ENCODE measurements around the gene ZFHX3.
"Not testable (repeated sequence)": the region's sequence is repeated elsewhere in the genome, so short reads cannot be mapped to it uniquely, and the experiment has no call there.

Gene ZFHX3

GRCh38 chr16:73000020-73000906 is 47.7 kb downstream of the ZFHX3 start:
- no peak for DNase-seq (ENCODE audit: extremely low spot score)
- TF ChIP-seq FOXA1 (IDR thresholded peaks at IDR 0.05) = no peak
- no peak for TF ChIP-seq PKNOX1 (IDR thresholded peaks at IDR 0.05)
- TF ChIP-seq CTBP1 (IDR thresholded peaks at IDR 0.05; ENCODE audit: borderline replicate concordance) = no peak
- no peak for TF ChIP-seq FOXM1 (IDR thresholded peaks at IDR 0.05; ENCODE audit: borderline replicate concordance)
- no peak for TF ChIP-seq HDGF (IDR thresholded peaks at IDR 0.05; ENCODE audit: borderline replicate concordance)
- TF ChIP-seq SUZ12 (IDR thresholded peaks at IDR 0.05) = no peak
- TF ChIP-seq ELF4 (IDR thresholded peaks at IDR 0.05) = no peak
- no peak for TF ChIP-seq NFRKB (IDR thresholded peaks at IDR 0.05)
- no peak for TF ChIP-seq ZNF384 (IDR thresholded peaks at IDR 0.05)
- no peak for TF ChIP-seq TARDBP (IDR thresholded peaks at IDR 0.05)
- TF ChIP-seq BHLHE40 (IDR thresholded peaks at IDR 0.05; ENCODE audit: borderline replicate concordance) = no peak
- TF ChIP-seq FOXK2 (IDR thresholded peaks at IDR 0.05) = no peak
- TF ChIP-seq L3MBTL2 (conservative IDR thresholded peaks at IDR 0.05) = no peak
- no peak for TF ChIP-seq LEF1 (IDR thresholded peaks at IDR 0.05; ENCODE audit: borderline replicate concordance)
- TF ChIP-seq ARNT (IDR thresholded peaks at IDR 0.05) = no peak
- no peak for TF ChIP-seq SP1 (IDR thresholded peaks at IDR 0.05)
- POLR2A ChIA-PET = no interaction called here
- CTCF ChIA-PET = no interaction called here

- DNase-seq (ENCODE audit: extremely low spot score) = no peak
- CTCF ChIA-PET = no interaction called here
- POLR2A ChIA-PET = no interaction called here
- TF ChIP-seq NFRKB (IDR thresholded peaks at IDR 0.05) (no peak), ELF4 (IDR thresholded peaks at IDR 0.05) (no peak), ZNF384 (IDR thresholded peaks at IDR 0.05) (no peak), L3MBTL2 (conservative IDR thresholded peaks at IDR 0.05) (no peak), SUZ12 (IDR thresholded peaks at IDR 0.05) (no peak), TARDBP (IDR thresholded peaks at IDR 0.05) (no peak), SP1 (IDR thresholded peaks at IDR 0.05) (no peak), HDGF (IDR thresholded peaks at IDR 0.05; ENCODE audit: borderline replicate concordance) (no peak), FOXK2 (IDR thresholded peaks at IDR 0.05) (no peak), LEF1 (IDR thresholded peaks at IDR 0.05; ENCODE audit: borderline replicate concordance) (no peak)
Measured at GRCh38 chr16:72999541-73000019, 48.3 kb downstream of the ZFHX3 start.

GRCh38 chr16:72997141-72997542 is 50.8 kb downstream of the ZFHX3 start:
- DNase-seq (ENCODE audit: extremely low spot score) = no peak
- CTCF ChIA-PET = no interaction called here
- TF ChIP-seq TARDBP (IDR thresholded peaks at IDR 0.05) (no peak), LEF1 (IDR thresholded peaks at IDR 0.05; ENCODE audit: borderline replicate concordance) (no peak), CTBP1 (IDR thresholded peaks at IDR 0.05; ENCODE audit: borderline replicate concordance) (no peak), FOXM1 (IDR thresholded peaks at IDR 0.05; ENCODE audit: borderline replicate concordance) (no peak), HDGF (IDR thresholded peaks at IDR 0.05; ENCODE audit: borderline replicate concordance) (no peak), BHLHE40 (IDR thresholded peaks at IDR 0.05; ENCODE audit: borderline replicate concordance) (no peak), L3MBTL2 (conservative IDR thresholded peaks at IDR 0.05) (no peak), ARNT (IDR thresholded peaks at IDR 0.05) (no peak), ELF4 (IDR thresholded peaks at IDR 0.05) (no peak), NFRKB (IDR thresholded peaks at IDR 0.05) (no peak), FOXK2 (IDR thresholded peaks at IDR 0.05) (no peak), ZNF384 (IDR thresholded peaks at IDR 0.05) (no peak), SUZ12 (IDR thresholded peaks at IDR 0.05) (no peak), FOXA1 (IDR thresholded peaks at IDR 0.05) (no peak)
- POLR2A ChIA-PET = no interaction called here

GRCh38 chr16:72996291-72997062 is 51.5 kb downstream of the ZFHX3 start:
- no peak for DNase-seq (ENCODE audit: extremely low spot score)

GRCh38 chr16:72995882-72996270 is 52.1 kb downstream of the ZFHX3 start:
- CTCF ChIA-PET = interaction anchor here (0.7 to 1.7 kb wide), 16 partner anchors 8 to 175 kb away, joined by 3 to 12 read pairs (median 4); no protein-coding TSS in a partner anchor
- DNase-seq (ENCODE audit: extremely low spot score) = not testable (repeated sequence)

More at GRCh38 chr16:72996291-72997062, 51.5 kb downstream of the ZFHX3 start:
- CTCF ChIA-PET = interaction anchor here (1.6 kb wide), 1 partner anchor 26 kb away, joined by 5 read pairs; no protein-coding TSS in a partner anchor
- POLR2A ChIA-PET = no interaction called here
- TF ChIP-seq PKNOX1 (IDR thresholded peaks at IDR 0.05) (no peak), TARDBP (IDR thresholded peaks at IDR 0.05) (no peak), HDGF (IDR thresholded peaks at IDR 0.05; ENCODE audit: borderline replicate concordance) (no peak), ARNT (IDR thresholded peaks at IDR 0.05) (no peak), LEF1 (IDR thresholded peaks at IDR 0.05; ENCODE audit: borderline replicate concordance) (no peak), SP1 (IDR thresholded peaks at IDR 0.05) (no peak), SUZ12 (IDR thresholded peaks at IDR 0.05) (no peak), L3MBTL2 (conservative IDR thresholded peaks at IDR 0.05) (no peak)

GRCh38 chr16:72995151-72995881 is 52.6 kb downstream of the ZFHX3 start:
- no peak for TF ChIP-seq PKNOX1 (IDR thresholded peaks at IDR 0.05)
- no peak for TF ChIP-seq CTBP1 (IDR thresholded peaks at IDR 0.05; ENCODE audit: borderline replicate concordance)
- no peak for TF ChIP-seq LEF1 (IDR thresholded peaks at IDR 0.05; ENCODE audit: borderline replicate concordance)
- no peak for TF ChIP-seq FOXM1 (IDR thresholded peaks at IDR 0.05; ENCODE audit: borderline replicate concordance)
- TF ChIP-seq ARNT (IDR thresholded peaks at IDR 0.05) = no peak
- TF ChIP-seq NFRKB (IDR thresholded peaks at IDR 0.05) = no peak
- TF ChIP-seq ZNF384 (IDR thresholded peaks at IDR 0.05) = no peak
- no peak for TF ChIP-seq SP1 (IDR thresholded peaks at IDR 0.05)
- TF ChIP-seq TARDBP (IDR thresholded peaks at IDR 0.05) = no peak
- peak; percentile 62 for DNase-seq (ENCODE audit: extremely low spot score)
- ChIA-PET CTCF (interaction anchor here (0.7 to 1.7 kb wide), 17 partner anchors 8 to 175 kb away, joined by 3 to 12 read pairs (median 4); no protein-coding TSS in a partner anchor), POLR2A (no interaction called here)

More at GRCh38 chr16:72995882-72996270, 52.1 kb downstream of the ZFHX3 start:
- POLR2A ChIA-PET = not testable (repeated sequence)
